SK-N-MC (cell line): Measurements from ENCODE around the gene PRKG1.

Source experiments
- EZH2 ChIP-seq: fragments of 200-600 bp; sonication (generic); IDR thresholded peaks from one replicate; pipeline ENCODE4 v1.6.1; 2017; ENCODE audit warnings: antibody characterized with exemption
- POLR2AphosphoS5 ChIP-seq: IDR thresholded peaks from 2 replicates; pipeline ENCODE4 v1.6.1; 2012; ENCODE audit warnings: mild to moderate bottlenecking, low read depth, low read length, borderline replicate concordance

GRCh38 chr10:51047857-51048256, 26.4 kb upstream of the PRKG1 start:
- no peak for TF ChIP-seq POLR2AphosphoS5
- TF ChIP-seq EZH2: no peak
